Measurements from ENCODE around the gene NPIPB4.
"Not testable (repeated sequence)": the region's sequence is repeated elsewhere in the genome, so short reads cannot be mapped to it uniquely, and the experiment has no call there.

Gene NPIPB4

GRCh38 chr16:21857656-21858055, at the start of gene NPIPB4:
TSS of gene NPIPB4 (minus strand) at chr16:21857756. CDS start at chr16:21857378, 378 bp downstream.
- not testable (repeated sequence) for DNase-seq (ENCODE audit: low read depth)

GRCh38 chr16:21898998-21899397, 41.4 kb upstream of the NPIPB4 start:
- DNase-seq (ENCODE audit: low read depth), result not testable (repeated sequence)

GRCh38 chr16:21881988-21882387, 24.4 kb upstream of the NPIPB4 start:
- DNase-seq (ENCODE audit: low read depth), result not testable (repeated sequence)

GRCh38 chr16:21837186-21837585, 20.4 kb downstream of the NPIPB4 start:
- DNase-seq (ENCODE audit: low read depth), result not testable (repeated sequence)

GRCh38 chr16:21836334-21836733, 21.2 kb downstream of the NPIPB4 start:
- not testable (repeated sequence) for DNase-seq (ENCODE audit: low read depth)

GRCh38 chr16:21835747-21836146, 21.8 kb downstream of the NPIPB4 start:
- DNase-seq (ENCODE audit: low read depth), result not testable (repeated sequence)

- DNase-seq (ENCODE audit: low read depth), result not testable (repeated sequence)
Measured at GRCh38 chr16:21834211-21834610, 23.3 kb downstream of the NPIPB4 start.

GRCh38 chr16:21829929-21830328, 27.6 kb downstream of the NPIPB4 start:
- DNase-seq (ENCODE audit: low read depth), result not testable (repeated sequence)

GRCh38 chr16:21826067-21826706, 31.4 kb downstream of the NPIPB4 start:
- DNase-seq (ENCODE audit: low read depth), result peak; percentile 49

- not testable (repeated sequence) for DNase-seq (ENCODE audit: low read depth)
Measured at GRCh38 chr16:21825526-21825925, 32.0 kb downstream of the NPIPB4 start.

- not testable (repeated sequence) for DNase-seq (ENCODE audit: low read depth)
Measured at GRCh38 chr16:21823258-21823657, 34.3 kb downstream of the NPIPB4 start.

GRCh38 chr16:21820908-21821465, 36.6 kb downstream of the NPIPB4 start:
- not testable (repeated sequence) for DNase-seq (ENCODE audit: low read depth)

GRCh38 chr16:21820028-21820907, 37.3 kb downstream of the NPIPB4 start:
- DNase-seq (ENCODE audit: low read depth), result peak; percentile 28

- DNase-seq (ENCODE audit: low read depth), result not testable (repeated sequence)
Measured at GRCh38 chr16:21819617-21820016, 37.9 kb downstream of the NPIPB4 start.

- not testable (repeated sequence) for DNase-seq (ENCODE audit: low read depth)
Measured at GRCh38 chr16:21817012-21817411, 40.5 kb downstream of the NPIPB4 start.

- not testable (repeated sequence) for DNase-seq (ENCODE audit: low read depth)
Measured at GRCh38 chr16:21815694-21816093, 41.9 kb downstream of the NPIPB4 start.

GRCh38 chr16:21802375-21802663, 55.2 kb downstream of the NPIPB4 start:
- DNase-seq (ENCODE audit: low read depth), result not testable (repeated sequence)

GRCh38 chr16:21801538-21802374, 55.8 kb downstream of the NPIPB4 start:
- peak; percentile 21 for DNase-seq (ENCODE audit: low read depth)

- not testable (repeated sequence) for DNase-seq (ENCODE audit: low read depth)
Measured at GRCh38 chr16:21798601-21799000, 59.0 kb downstream of the NPIPB4 start.

- DNase-seq (ENCODE audit: low read depth), result not testable (repeated sequence)
Measured at GRCh38 chr16:21793310-21793709, 64.2 kb downstream of the NPIPB4 start.

- not testable (repeated sequence) for DNase-seq (ENCODE audit: low read depth)
Measured at GRCh38 chr16:21790506-21790905, 67.0 kb downstream of the NPIPB4 start.
